CD4-positive, alpha-beta memory T cell (primary cell): ENCODE measurements around the gene HSD17B1. TPM values are rescaled to one million over a fixed set of nuclear protein-coding genes. Genes with fewer than 3 reads are reported as not detected.

Experiments used
- CTCF ChIA-PET: fragments of 350-600 bp; sonication (Branson Sonifier 250); formaldehyde crosslinking; loops from one replicate; lab custom pipeline; 2021; ENCODE audit warnings: inconsistent platforms; ENCODE audit not compliant: partially characterized antibody; lab: Charles Lee
- POLR2A ChIA-PET: fragments of 350-600 bp; sonication (Branson Sonifier 250); formaldehyde crosslinking; loops from one replicate; lab custom pipeline; 2021; ENCODE audit not compliant: partially characterized antibody; lab: Charles Lee
- DNase-seq, 5 donors: peaks; one replicate each; pipeline versions ENCODE4 v3.0.0 to v3.0.0-alpha.2; 2020 to 2022; ENCODE audit warnings: mixed read lengths in 1 of 5
- H3K27ac ChIP-seq: one replicate; pipeline ENCODE4 v1.7.0; 2013; ENCODE audit warnings: low read depth, low read length
- H3K27me3 ChIP-seq: 2 replicates; pipeline ENCODE4 v1.7.0; 2013; ENCODE audit warnings: mild to moderate bottlenecking, low read length, moderate library complexity; ENCODE audit not compliant: insufficient read depth
- H3K36me3 ChIP-seq: 2 replicates; pipeline ENCODE4 v1.7.0; 2013; ENCODE audit warnings: mild to moderate bottlenecking, low read length, moderate library complexity; ENCODE audit not compliant: insufficient read depth
- H3K4me1 ChIP-seq: 2 replicates; pipeline ENCODE4 v1.7.0; 2013; ENCODE audit warnings: mild to moderate bottlenecking, low read length, moderate library complexity; ENCODE audit not compliant: insufficient read depth
- H3K4me3 ChIP-seq, 2 donors: one replicate each; pipeline ENCODE4 v1.7.0; 2013; ENCODE audit warnings: low read length in 2 of 2, mild to moderate bottlenecking in 1 of 2
- H3K9me3 ChIP-seq, 2 donors: one replicate each; pipeline ENCODE4 v1.7.0; 2013; ENCODE audit warnings: low read length in 2 of 2, control low read depth in 1 of 2; ENCODE audit not compliant: control insufficient read depth in 1 of 2
- H3K27ac Mint-ChIP-seq, 7 donors: one replicate each; pipeline ENCODE4 v1.8.0; 2020 to 2021; ENCODE audit warnings: mixed read lengths in 7 of 7, mild to moderate bottlenecking in 6 of 7, inconsistent platforms in 3 of 7, moderate library complexity in 3 of 7
- H3K27me3 Mint-ChIP-seq, 2 donors: one replicate each; pipeline ENCODE4 v1.8.0; 2020 to 2021; ENCODE audit warnings: mixed read lengths in 2 of 2
- H3K36me3 Mint-ChIP-seq, 2 donors: one replicate each; pipeline ENCODE4 v1.8.0; 2020 to 2021; ENCODE audit warnings: mixed read lengths in 2 of 2, inconsistent platforms in 1 of 2, mild to moderate bottlenecking in 1 of 2
- H3K4me1 Mint-ChIP-seq, 4 donors: one replicate each; pipeline ENCODE4 v1.8.0; 2020 to 2021; ENCODE audit warnings: mixed read lengths in 4 of 4, mild to moderate bottlenecking in 1 of 4
- H3K4me3 Mint-ChIP-seq, 8 donors: one replicate each; pipeline ENCODE4 v1.8.0; 2020 to 2021; ENCODE audit warnings: mixed read lengths in 8 of 8, mild to moderate bottlenecking in 7 of 8, moderate library complexity in 6 of 8, inconsistent platforms in 3 of 8
- H3K9me3 Mint-ChIP-seq, 8 donors: one replicate each; pipeline ENCODE4 v1.8.0; 2020 to 2021; ENCODE audit warnings: mixed read lengths in 8 of 8, mild to moderate bottlenecking in 5 of 8, inconsistent platforms in 3 of 8, moderate library complexity in 1 of 8
- intact Hi-C: fragments of 100-400 bp; cut with micrococcal nuclease; formaldehyde crosslinking; loops from one replicate; pipeline ENCODE4 v1.15.1; 2023
- polyA plus RNA-seq, 2 donors: library from polyadenylated mRNA; unstranded; fragments of 300-500 nt; fragmentation: Illumina TruSeq; gene quantifications; one replicate each; pipeline ENCODE4 v1.2.3, GENCODE V29; 2021
- total RNA-seq, 2 experiments: library from RNA; stranded (reverse); gene quantifications; one replicate each; pipeline ENCODE4 v1.2.3, GENCODE V29; 2021

Gene HSD17B1
- total and polyA plus RNA-seq, 4 experiments from 2014 or later: 0.07 to 1.2 (median 1.0) TPM

DNA sequence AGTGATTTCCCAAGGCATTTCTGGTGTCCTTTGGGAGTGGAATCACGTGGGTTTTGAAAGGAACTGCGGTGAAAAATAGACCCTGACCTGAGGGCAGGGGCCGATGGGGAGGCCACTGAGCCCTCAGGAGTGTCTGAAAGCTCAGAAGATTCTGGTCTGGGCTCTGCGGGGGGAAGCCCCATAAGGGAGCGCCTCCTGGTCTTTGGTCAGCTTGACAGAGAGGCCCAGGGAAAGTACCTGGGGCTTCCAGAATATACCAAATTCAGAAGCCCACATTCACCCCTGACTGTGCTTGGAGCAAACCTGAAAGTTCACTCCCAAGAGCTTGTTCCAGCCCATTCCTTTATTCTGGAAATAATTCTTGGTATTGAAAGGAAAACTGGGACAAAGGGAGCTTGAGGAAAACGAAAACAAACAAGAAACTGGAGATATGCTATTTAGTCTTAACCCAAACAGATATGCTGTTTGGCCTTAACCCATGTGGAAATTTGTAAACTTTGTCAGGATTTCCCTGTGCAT, 39.9 kb upstream of the HSD17B1 start:
- DNase-seq: no peak
- no peaks in the 10 kb centered on the region for H3K9me3 Mint-ChIP-seq
- no peak overlapping the region for H3K27ac ChIP-seq
- POLR2A ChIA-PET: no interaction called here
- H3K4me3 Mint-ChIP-seq: no peak overlapping the region
- intact Hi-C loops: no loop called here
- no peaks in the 10 kb centered on the region for H3K27me3 Mint-ChIP-seq
- no peak overlapping the region for H3K4me3 ChIP-seq
- no peaks in the 10 kb centered on the region for H3K36me3 ChIP-seq
- no peak overlapping the region for H3K27ac Mint-ChIP-seq
- no peaks in the 10 kb centered on the region for H3K27me3 ChIP-seq
- no peaks in the 10 kb centered on the region for H3K9me3 ChIP-seq
- peaks cover 5 to 6% of the 10 kb centered on the region in 2 donors for H3K36me3 Mint-ChIP-seq
- CTCF ChIA-PET: interaction anchor here (1.2 to 2.8 kb wide), 5 partner anchors 8 to 107 kb away, joined by 3 to 12 read pairs (median 5); no protein-coding TSS in a partner anchor
- H3K4me1 ChIP-seq: peaks cover 6% of the 10 kb centered on the region
- H3K4me1 Mint-ChIP-seq: peaks cover 0 to 11% (median 3%) of the 10 kb centered on the region in 4 donors

DNA sequence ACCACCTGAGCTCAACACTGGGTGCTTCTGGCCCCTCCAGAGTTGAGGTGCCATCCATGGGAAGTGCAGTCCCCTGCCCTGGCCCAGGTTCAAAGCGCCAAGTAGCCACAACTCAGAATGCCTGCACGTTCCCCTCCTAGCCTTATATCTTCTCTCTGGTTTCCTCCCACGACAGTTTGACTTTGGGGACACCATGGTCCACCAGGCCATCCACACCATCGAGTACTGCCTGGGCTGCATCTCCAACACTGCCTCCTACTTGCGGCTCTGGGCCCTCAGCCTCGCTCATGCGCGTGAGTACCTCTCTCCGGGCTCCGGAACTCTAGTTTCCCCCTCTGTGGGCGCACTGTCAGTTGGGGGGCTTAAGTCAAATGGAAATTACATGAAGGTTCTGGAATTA, 39.0 kb upstream of the HSD17B1 start:
- Mint-ChIP-seq H3K4me1 (peaks cover 0 to 12% (median 3%) of the 10 kb centered on the region in 4 donors), H3K27me3 (no peaks in the 10 kb centered on the region), H3K27ac (no peak overlapping the region)

GRCh38 chr17:42514279-42514678, 38.4 kb upstream of the HSD17B1 start:
- H3K4me3 Mint-ChIP-seq: no peak overlapping the region
- no peak for DNase-seq
- Histone ChIP-seq H3K36me3 (no peaks in the 10 kb centered on the region), H3K4me3 (no peak overlapping the region), H3K27ac (no peak overlapping the region), H3K4me1 (peaks cover 7% of the 10 kb centered on the region), H3K9me3 (no peaks in the 10 kb centered on the region), H3K27me3 (no peaks in the 10 kb centered on the region)
- POLR2A ChIA-PET: interaction anchor here (0.9 kb wide), 1 partner anchor 58 kb away, joined by 3 read pairs; no protein-coding TSS in a partner anchor
- peaks cover 0 to 3% of the 10 kb centered on the region in 2 donors for H3K36me3 Mint-ChIP-seq
- H3K4me1 Mint-ChIP-seq: peaks cover 0 to 8% (median 3%) of the 10 kb centered on the region in 4 donors
- intact Hi-C loops: no loop called here
- no peaks in the 10 kb centered on the region for H3K9me3 Mint-ChIP-seq
- CTCF ChIA-PET: interaction anchor here (0.8 to 9.2 kb wide), 10 partner anchors 13 to 192 kb away, joined by 3 to 86 read pairs (median 6); no protein-coding TSS in a partner anchor
- H3K27me3 Mint-ChIP-seq: no peaks in the 10 kb centered on the region
- no peak overlapping the region for H3K27ac Mint-ChIP-seq

More for the DNA sequence above, 39.0 kb upstream of the HSD17B1 start:
- H3K36me3 Mint-ChIP-seq: peaks cover 3 to 5% of the 10 kb centered on the region in 2 donors
- no peak overlapping the region for H3K27ac ChIP-seq
- DNase-seq: no peak
- peaks cover 7% of the 10 kb centered on the region for H3K4me1 ChIP-seq
- H3K4me3 Mint-ChIP-seq: no peak overlapping the region
- CTCF ChIA-PET: interaction anchor here (1.2 to 9.2 kb wide), 7 partner anchors 13 to 191 kb away, joined by 5 to 86 read pairs (median 11); no protein-coding TSS in a partner anchor
- POLR2A ChIA-PET: no interaction called here
- H3K9me3 Mint-ChIP-seq: no peaks in the 10 kb centered on the region
- H3K36me3 ChIP-seq: no peaks in the 10 kb centered on the region
- no peaks in the 10 kb centered on the region for H3K27me3 ChIP-seq
- no peak overlapping the region for H3K4me3 ChIP-seq
- intact Hi-C loops: no loop called here
- no peaks in the 10 kb centered on the region for H3K9me3 ChIP-seq

DNA sequence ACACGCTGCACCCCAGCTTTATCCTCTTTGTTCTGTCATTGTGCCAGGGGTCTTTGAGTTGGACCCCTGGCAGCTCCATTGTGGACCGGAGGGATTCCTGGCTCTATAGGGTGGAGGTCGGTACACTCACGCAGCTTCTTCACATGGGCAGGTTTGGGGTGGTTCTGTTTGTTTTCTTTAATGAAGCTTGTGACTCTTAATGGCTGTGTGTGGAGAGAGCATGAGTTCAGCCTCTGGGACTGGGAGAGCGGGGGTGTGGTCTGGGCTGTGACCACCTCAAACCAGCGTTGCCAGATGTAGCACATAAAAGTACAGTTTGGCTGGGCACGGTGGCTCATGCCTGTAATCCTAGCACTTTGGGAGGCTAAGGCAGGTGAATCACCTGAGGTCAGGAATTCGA, 37.9 kb upstream of the HSD17B1 start:
- intact Hi-C loops: loop anchor here (5.0 kb wide), 1 partner anchor 33 kb away; no protein-coding TSS in a partner anchor
- H3K27me3 ChIP-seq: no peaks in the 10 kb centered on the region
- Mint-ChIP-seq H3K27me3 (no peaks in the 10 kb centered on the region), H3K9me3 (no peaks in the 10 kb centered on the region), H3K27ac (no peak overlapping the region), H3K36me3 (peaks cover 0 to 3% of the 10 kb centered on the region in 2 donors), H3K4me1 (peaks cover 0 to 8% (median 3%) of the 10 kb centered on the region in 4 donors), H3K4me3 (no peak overlapping the region)
- no peak overlapping the region for H3K27ac ChIP-seq
- H3K36me3 ChIP-seq: no peaks in the 10 kb centered on the region
- ChIA-PET POLR2A (interaction anchor here (0.6 to 0.9 kb wide), 2 partner anchors 18 to 58 kb away, joined by 3 to 4 read pairs; no protein-coding TSS in a partner anchor), CTCF (interaction anchor here (0.8 to 9.2 kb wide), 11 partner anchors 12 to 193 kb away, joined by 3 to 86 read pairs (median 5); no protein-coding TSS in a partner anchor)
- no peak for DNase-seq
- H3K4me1 ChIP-seq: peaks cover 7% of the 10 kb centered on the region
- H3K9me3 ChIP-seq: no peaks in the 10 kb centered on the region
- H3K4me3 ChIP-seq: no peak overlapping the region

GRCh38 chr17:42517516-42517915, 35.2 kb upstream of the HSD17B1 start:
- Mint-ChIP-seq H3K4me3 (no peak overlapping the region), H3K36me3 (peaks cover 3 to 7% of the 10 kb centered on the region in 2 donors), H3K27ac (peak overlapping the region in 1 of 7 donors; percentile 37), H3K27me3 (no peaks in the 10 kb centered on the region), H3K9me3 (no peaks in the 10 kb centered on the region), H3K4me1 (peaks cover 0 to 8% (median 3%) of the 10 kb centered on the region in 4 donors)
- no peaks in the 10 kb centered on the region for H3K36me3 ChIP-seq
- ChIA-PET CTCF (interaction anchor here (0.5 to 9.2 kb wide), 28 partner anchors 9 to 295 kb away, joined by 3 to 86 read pairs (median 4); partner anchors contain the start of genes CAVIN1 and NAGLU), POLR2A (interaction anchor here (0.6 to 1.0 kb wide), 2 partner anchors 48 to 89 kb away, joined by 3 read pairs; no protein-coding TSS in a partner anchor)
- no peak overlapping the region for H3K27ac ChIP-seq
- no peaks in the 10 kb centered on the region for H3K27me3 ChIP-seq
- H3K4me3 ChIP-seq: no peak overlapping the region
- intact Hi-C loops: loop anchor here (1.0 to 5.0 kb wide), 6 partner anchors 10 to 195 kb away; no protein-coding TSS in a partner anchor
- H3K9me3 ChIP-seq: no peaks in the 10 kb centered on the region
- peak; percentile 73 to 79 (median 76) for DNase-seq
- peaks cover 7% of the 10 kb centered on the region for H3K4me1 ChIP-seq

DNA sequence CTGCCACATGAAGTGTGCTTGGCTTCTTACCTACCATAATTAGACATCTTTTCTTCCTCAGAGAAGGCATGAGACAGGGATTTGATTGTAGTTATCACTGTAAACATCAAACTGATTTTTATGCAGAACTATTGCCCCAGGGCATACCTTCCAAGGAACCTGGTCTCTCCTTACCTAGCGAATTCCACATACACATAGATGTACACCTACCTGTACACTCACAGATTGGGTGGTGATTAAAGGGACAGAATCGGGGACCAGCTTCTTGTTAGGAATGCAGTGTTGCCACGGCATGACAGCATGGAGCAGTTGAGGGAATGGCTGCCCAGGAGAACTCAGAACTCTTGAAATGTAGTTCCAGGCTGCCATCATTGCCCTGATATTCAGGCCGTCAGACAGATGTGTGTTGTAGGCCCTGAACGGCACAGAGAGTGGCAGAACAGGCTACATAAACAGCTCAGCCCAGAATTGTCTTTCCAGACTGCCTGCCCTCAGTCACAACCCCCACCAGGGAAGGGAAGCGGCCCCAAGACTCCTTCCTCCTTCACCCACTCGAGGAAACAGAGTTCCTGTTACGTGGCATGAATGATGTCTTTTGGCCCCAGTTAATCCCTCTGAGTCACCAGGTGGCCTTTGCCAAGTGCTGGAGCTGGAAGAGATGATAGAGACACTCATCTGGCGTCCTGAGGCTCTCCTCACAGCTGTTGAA, 34.5 kb upstream of the HSD17B1 start:
- H3K36me3 ChIP-seq: no peaks in the 10 kb centered on the region
- Mint-ChIP-seq H3K4me3 (no peak overlapping the region), H3K27ac (no peak overlapping the region), H3K9me3 (no peaks in the 10 kb centered on the region), H3K27me3 (no peaks in the 10 kb centered on the region), H3K36me3 (peaks cover 3 to 7% of the 10 kb centered on the region in 2 donors), H3K4me1 (peaks cover 0 to 8% (median 3%) of the 10 kb centered on the region in 4 donors)
- H3K4me3 ChIP-seq: no peak overlapping the region
- H3K27me3 ChIP-seq: no peaks in the 10 kb centered on the region
- no peaks in the 10 kb centered on the region for H3K9me3 ChIP-seq
- H3K27ac ChIP-seq: no peak overlapping the region
- H3K4me1 ChIP-seq: peaks cover 7% of the 10 kb centered on the region
- intact Hi-C loops: loop anchor here (5.0 kb wide), 1 partner anchor 36 kb away; no protein-coding TSS in a partner anchor
- DNase-seq: no peak
- POLR2A ChIA-PET: interaction anchor here (0.6 to 1.0 kb wide), 2 partner anchors 47 to 90 kb away, joined by 3 read pairs; no protein-coding TSS in a partner anchor
- CTCF ChIA-PET: interaction anchor here (0.5 to 9.2 kb wide), 29 partner anchors 9 to 296 kb away, joined by 3 to 86 read pairs (median 4); partner anchors contain the start of genes CAVIN1 and NAGLU
